ENCODE data around the gene KCTD8. TPM values are rescaled to one million over a fixed set of nuclear protein-coding genes. Genes with fewer than 3 reads are reported as not detected.

KCTD8 gene
- polyA plus RNA-seq, 3 donors = not detected

DNA sequence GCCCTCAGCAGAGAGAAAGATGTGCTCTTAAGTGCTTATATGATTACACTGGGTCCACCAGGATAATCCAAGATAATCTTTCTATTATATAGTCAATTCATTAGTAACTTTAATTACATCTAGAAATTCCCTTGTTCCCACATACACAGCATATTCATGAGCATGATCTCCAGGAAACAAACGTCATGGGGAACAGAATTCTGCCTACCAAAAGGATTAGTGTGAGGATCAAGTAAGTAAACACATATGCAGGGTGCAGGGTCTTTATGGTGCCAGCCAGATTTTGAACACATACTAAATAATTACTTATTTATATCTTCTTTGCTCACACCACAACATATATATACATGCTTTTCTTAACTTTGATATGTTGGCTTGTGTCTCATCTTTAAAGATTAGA lies 169.1 kb downstream of the KCTD8 start:
- no peaks in the 10 kb centered on the region for H3K36me3 Mint-ChIP-seq
- no peak overlapping the region for H3K9ac ChIP-seq (ENCODE audit: insufficient read depth, low read length, poor library complexity, severe bottlenecking)
- H3K4me3 Mint-ChIP-seq = no peak overlapping the region
- no peak for TF ChIP-seq CTCF (IDR thresholded peaks at IDR 0.05)
- H3K27ac Mint-ChIP-seq = no peak overlapping the region
- no peaks in the 10 kb centered on the region for H4K20me1 ChIP-seq (ENCODE audit: insufficient read depth, low read length)
- H3K27ac ChIP-seq (ENCODE audit: low read depth in 1 of 2, low read length in 2 of 2) = no peak overlapping the region
- no peaks in the 10 kb centered on the region for H3K9me3 ChIP-seq (replicated peaks in 1 of 2; ENCODE audit: control insufficient read depth in 1 of 2, insufficient read depth in 1 of 2, low read length in 2 of 2)
- H3K4me1 Mint-ChIP-seq = no peaks in the 10 kb centered on the region
- peaks cover 0 to 3% (median 0%) of the 10 kb centered on the region in 7 donors for H3K9me3 Mint-ChIP-seq
- no peaks in the 10 kb centered on the region for H3K27me3 ChIP-seq (ENCODE audit: control insufficient read depth in 2 of 2, insufficient read depth in 2 of 2, low read length in 2 of 2)
- H2AFZ ChIP-seq (ENCODE audit: insufficient read depth, low read depth, low read length, poor library complexity, severe bottlenecking) = no peak overlapping the region
- no peaks in the 10 kb centered on the region for H3K36me3 ChIP-seq (replicated peaks in 1 of 2; ENCODE audit: control insufficient read depth in 1 of 2, insufficient read depth in 2 of 2, low read length in 2 of 2)
- no peak overlapping the region for H3K4me3 ChIP-seq (replicated peaks in 1 of 3; ENCODE audit: low read depth in 2 of 3, low read length in 3 of 3)
- H3K4me2 ChIP-seq (replicated peaks; ENCODE audit: extremely low read depth, low read length, poor library complexity, severe bottlenecking) = no peak overlapping the region
- DNase-seq = no peak
- no peaks in the 10 kb centered on the region for H3K27me3 Mint-ChIP-seq (ENCODE audit: low read depth in 3 of 3)
- no CpG with 5 or more reads among the region's 1 CpG for whole genome bisulfite sequencing (ENCODE audit: insufficient coverage)
- H3K79me2 ChIP-seq (ENCODE audit: insufficient read depth, low read length) = no peaks in the 10 kb centered on the region
- no peaks in the 10 kb centered on the region for H3K4me1 ChIP-seq (ENCODE audit: control insufficient read depth in 1 of 2, insufficient read depth in 2 of 2, low read length in 2 of 2)
- intact Hi-C loops (cut with micrococcal nuclease) = no loop called here

DNA sequence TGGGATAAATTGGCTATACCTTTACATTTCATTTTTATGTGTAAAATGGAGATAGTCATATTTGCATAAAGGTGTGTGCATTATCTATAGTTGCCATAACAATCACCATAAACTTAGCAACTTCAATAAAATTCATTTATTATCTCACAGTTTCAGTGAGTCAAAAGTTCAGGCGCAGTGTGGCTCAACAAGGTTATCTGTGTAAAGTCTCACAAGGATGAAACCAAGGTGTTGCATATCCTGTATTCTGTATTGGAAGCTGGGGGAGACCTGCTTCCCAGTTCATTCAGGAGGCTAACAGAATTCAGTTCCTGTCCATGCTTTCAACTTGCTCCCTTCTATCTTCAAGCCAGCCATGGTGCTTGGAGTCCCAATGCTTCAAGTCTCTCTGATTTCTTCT lies 169.5 kb downstream of the KCTD8 start:
- Histone ChIP-seq H3K4me2 (replicated peaks; ENCODE audit: extremely low read depth, low read length, poor library complexity, severe bottlenecking) (no peak overlapping the region), H3K4me1 (ENCODE audit: control insufficient read depth in 1 of 2, insufficient read depth in 2 of 2, low read length in 2 of 2) (no peaks in the 10 kb centered on the region), H3K27me3 (ENCODE audit: control insufficient read depth in 2 of 2, insufficient read depth in 2 of 2, low read length in 2 of 2) (no peaks in the 10 kb centered on the region), H3K9me3 (replicated peaks in 1 of 2; ENCODE audit: control insufficient read depth in 1 of 2, insufficient read depth in 1 of 2, low read length in 2 of 2) (no peaks in the 10 kb centered on the region), H3K9ac (ENCODE audit: insufficient read depth, low read length, poor library complexity, severe bottlenecking) (no peak overlapping the region), H3K4me3 (replicated peaks in 1 of 3; ENCODE audit: low read depth in 2 of 3, low read length in 3 of 3) (no peak overlapping the region), H3K36me3 (replicated peaks in 1 of 2; ENCODE audit: control insufficient read depth in 1 of 2, insufficient read depth in 2 of 2, low read length in 2 of 2) (no peaks in the 10 kb centered on the region), H3K27ac (ENCODE audit: low read depth in 1 of 2, low read length in 2 of 2) (no peak overlapping the region), H2AFZ (ENCODE audit: insufficient read depth, low read depth, low read length, poor library complexity, severe bottlenecking) (no peak overlapping the region), H4K20me1 (ENCODE audit: insufficient read depth, low read length) (no peaks in the 10 kb centered on the region), H3K79me2 (ENCODE audit: insufficient read depth, low read length) (no peaks in the 10 kb centered on the region)
- DNase-seq = no peak
- H3K9me3 Mint-ChIP-seq = peaks cover 0 to 2% (median 0%) of the 10 kb centered on the region in 7 donors
- no peaks in the 10 kb centered on the region for H3K27me3 Mint-ChIP-seq (ENCODE audit: low read depth in 3 of 3)
- no peak for TF ChIP-seq CTCF (IDR thresholded peaks at IDR 0.05)
- H3K36me3 Mint-ChIP-seq = no peaks in the 10 kb centered on the region
- no peaks in the 10 kb centered on the region for H3K4me1 Mint-ChIP-seq
- no peak overlapping the region for H3K27ac Mint-ChIP-seq
- no CpG with 5 or more reads among the region's 1 CpG for WGBS (ENCODE audit: insufficient coverage)
- H3K4me3 Mint-ChIP-seq = no peak overlapping the region
- intact Hi-C loops (cut with micrococcal nuclease) = no loop called here

All from CD14-positive monocyte (primary cell).